Heart left ventricle (tissue), 13 donors: ENCODE results near the gene THAP3.

Source experiments
- CTCF ChIP-seq, 12 donors: fragments of 200-600 bp; sonication (generic) in 4 of 12; IDR thresholded peaks; one replicate each; pipeline versions ENCODE4 v1.5.0 to v1.8.0; 2018 to 2022; ENCODE audit warnings: antibody characterized with exemption in 12 of 12, mild to moderate bottlenecking in 5 of 12
- POLR2A ChIP-seq, 2 donors: fragments of 450-650 bp; IDR thresholded peaks; one replicate each; pipeline ENCODE4 v1.6.1; 2017; ENCODE audit warnings: antibody characterized with exemption in 2 of 2, mild to moderate bottlenecking in 2 of 2, moderate library complexity in 2 of 2
- donor health status: ischemic (EF 13 %, LVEDD 7.1; RV severe dilation, severe dysfunction).
- donor health status: DM: no; HTN: yes; CAD: no.
- donor health status: DM: no; HTN: no; CAD: no.
- donor health status: ischemic (EF 25% LVEDD 6.9; RV normal size, moderate dysfunction).
- donor health status: ischemic (EF 25% LVEDD 5.7; RV mildly dilated, moderate dysfunction).
- donor health status: ischemic (EF 35%, LVEDD 5.7; RV mildly dilated, moderate dysfunction).
- donor health status: nonischemic (EF 11% LVEDD 7.7; RV severe dilation, severe dysfunction).
- donor health status: DM: yes; HTN: yes; CAD: no.
- donor health status: PGD.
- donor health status: ischemic (EF 29% LVEDD 5.4; RV normal size, mild dysfunction).
- donor health status: nonischemic (EF 23%, LVEDD 6.1; RV moderate dilation, normal function).

GRCh38 chr1:6585081-6585722, 39.5 kb upstream of the THAP3 start:
- no peak for TF ChIP-seq POLR2A (IDR thresholded peaks at IDR 0.05)
- TF ChIP-seq CTCF (IDR thresholded peaks at IDR 0.05) = no peak
